LNCaP clone FGC (cell line): ENCODE data around the gene NKAPL.
A peak's percentile ranks its signal among the peaks of the same experiment; 100 is the strongest.

Experiments
- DNase-seq: peaks from one replicate; pipeline ENCODE4 v3.0.0-alpha.2; 2011; ENCODE audit warnings: low read depth
- H3K4me3 ChIP-seq: 2 replicates; pipeline ENCODE4 v1.5.1; 2011; ENCODE audit warnings: mild to moderate bottlenecking, low read depth, low read length, control low read depth
- CTCF ChIP-seq: IDR thresholded peaks from 2 replicates; pipeline ENCODE4 v1.5.1; 2012; ENCODE audit warnings: mild to moderate bottlenecking; ENCODE audit not compliant: control insufficient read depth, insufficient read depth; ENCODE audit errors: extremely low read depth

NKAPL gene

DNA sequence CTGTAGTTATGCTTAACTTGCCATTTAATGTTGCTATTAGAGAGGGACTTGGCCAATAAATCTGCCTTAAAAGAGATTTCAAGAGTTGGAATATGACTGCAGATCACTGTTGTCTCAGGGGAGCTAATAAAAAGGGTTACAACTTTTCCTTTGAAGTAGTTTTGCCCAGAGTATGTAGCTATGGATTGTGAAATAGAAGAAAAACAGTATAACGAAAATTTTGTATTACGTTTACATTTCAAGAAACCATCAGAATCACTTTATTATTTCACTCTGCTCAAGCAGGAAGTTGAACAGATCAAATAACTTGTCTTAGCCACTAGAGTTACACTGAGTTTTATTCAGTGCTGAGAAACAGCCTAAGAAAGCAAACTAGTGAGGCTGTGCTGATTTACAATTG lies 4.8 kb downstream of the NKAPL start:
- no peak overlapping the region for H3K4me3 ChIP-seq
- DNase-seq, result no peak
- no peak for TF ChIP-seq CTCF

DNA sequence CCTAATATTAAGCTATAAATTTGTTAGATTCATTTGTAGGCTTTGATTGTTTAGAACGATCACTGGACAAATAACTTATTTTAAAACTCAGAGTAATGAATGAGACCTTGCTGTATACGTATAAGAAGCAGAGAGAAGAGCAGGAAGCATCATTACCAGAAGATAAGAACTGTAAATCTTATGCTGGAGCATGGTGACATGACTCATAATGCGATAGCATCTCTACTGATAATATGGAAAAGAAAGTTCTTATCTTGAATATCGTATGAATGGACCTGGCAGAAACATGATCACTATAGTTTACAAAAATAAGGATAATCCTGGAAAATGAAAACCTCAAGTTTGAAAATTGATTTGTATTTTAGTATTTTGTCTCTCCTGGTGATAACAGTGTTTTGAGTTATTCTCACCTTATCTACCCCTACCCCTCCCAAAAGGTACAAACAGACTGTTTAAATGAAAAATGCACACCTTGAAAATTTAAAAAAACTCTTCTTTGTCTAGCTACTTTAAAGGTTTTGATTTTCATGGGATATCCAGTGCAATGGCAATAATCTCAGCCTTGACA lies 5.8 kb downstream of the NKAPL start:
- no peak for DNase-seq
- TF ChIP-seq CTCF, result no peak
- no peak overlapping the region for H3K4me3 ChIP-seq

DNA sequence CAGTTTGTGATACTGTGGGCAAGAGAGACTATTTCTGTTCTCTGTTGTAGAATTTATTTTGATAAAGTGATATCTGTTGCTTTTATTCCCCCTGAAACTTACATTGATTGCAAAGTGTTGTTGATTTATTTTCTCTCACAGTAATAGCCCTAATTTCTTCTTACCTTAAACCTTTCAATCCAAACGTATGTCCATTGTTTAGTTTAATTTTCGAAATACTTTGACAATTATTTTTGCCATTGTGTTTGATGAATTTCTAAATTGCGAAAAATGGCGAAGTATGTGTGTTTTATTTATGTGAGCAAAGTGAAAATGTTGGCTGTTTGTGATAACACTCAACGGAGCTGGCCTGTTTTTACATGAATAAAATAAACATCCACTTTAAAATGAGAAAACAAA lies 7.5 kb downstream of the NKAPL start:
- no peak for DNase-seq
- TF ChIP-seq CTCF, result no peak
- peak overlapping the region; percentile 84 for H3K4me3 ChIP-seq

DNA sequence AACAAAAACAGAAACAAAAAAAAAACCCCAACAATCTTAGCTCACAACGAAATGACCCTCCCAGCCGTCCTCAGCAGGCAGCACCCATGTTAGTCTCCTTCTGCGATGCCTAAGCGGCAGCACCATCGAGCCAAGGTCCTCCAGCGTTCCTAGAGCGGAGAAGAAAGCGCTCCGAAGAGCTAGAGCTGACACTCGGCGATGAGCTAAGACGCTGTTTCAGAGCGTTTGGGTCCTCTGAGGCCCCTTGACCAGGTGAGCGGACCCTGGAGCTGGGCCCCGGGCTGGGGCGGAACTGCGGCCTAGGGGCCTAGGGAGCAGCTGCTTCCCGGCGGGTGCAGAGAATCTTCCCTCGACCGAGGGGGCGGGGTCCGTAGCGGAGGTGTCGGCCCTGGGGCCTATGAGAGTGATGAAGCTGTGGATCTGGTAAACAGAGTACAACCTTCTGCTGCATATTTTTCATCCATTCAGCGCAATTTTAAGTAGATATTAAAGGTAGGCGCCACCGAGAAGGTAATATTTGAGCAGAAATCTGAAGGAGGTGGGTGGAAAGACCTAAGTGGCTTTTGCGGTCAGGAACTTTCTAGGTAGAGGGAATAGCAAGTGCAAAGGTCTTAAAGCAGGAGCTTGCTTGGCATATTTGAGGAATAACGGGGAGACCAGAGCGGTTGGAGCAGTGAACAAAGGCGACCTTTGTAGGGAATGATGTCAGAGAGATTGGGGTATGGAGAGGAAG lies 8.0 kb downstream of the NKAPL start, which contains the start of gene ZSCAN26:
Gene ZSCAN26, plus strand, starts transcription at position 182 of the 733 bp plus-strand sequence. CDS start 4,777 bp downstream, outside the sequence.
- TF ChIP-seq CTCF, result no peak
- H3K4me3 ChIP-seq, result peak within 1 kb of the TSS; percentile 84
- DNase-seq, result peak; percentile 60

DNA sequence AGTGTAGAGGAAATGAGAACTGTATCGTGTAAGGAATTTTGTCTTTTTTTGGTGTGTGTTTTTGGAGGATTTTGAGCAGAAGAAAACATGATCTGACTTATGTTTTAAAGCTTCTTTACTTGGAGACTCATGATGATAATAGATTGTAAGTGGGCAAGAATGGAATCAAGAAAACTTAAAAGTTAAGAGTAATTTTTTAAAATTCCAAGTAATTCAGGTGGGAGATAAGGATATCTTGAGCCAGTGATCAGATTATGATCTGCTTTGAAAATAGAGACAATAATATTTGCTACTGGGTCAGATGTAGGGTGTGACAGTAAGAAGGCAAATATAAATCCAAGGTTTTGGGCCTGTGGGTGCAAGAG lies 8.6 kb downstream of the NKAPL start:
- no peak for TF ChIP-seq CTCF
- DNase-seq, result no peak
- H3K4me3 ChIP-seq, result peak overlapping the region; percentile 84

DNA sequence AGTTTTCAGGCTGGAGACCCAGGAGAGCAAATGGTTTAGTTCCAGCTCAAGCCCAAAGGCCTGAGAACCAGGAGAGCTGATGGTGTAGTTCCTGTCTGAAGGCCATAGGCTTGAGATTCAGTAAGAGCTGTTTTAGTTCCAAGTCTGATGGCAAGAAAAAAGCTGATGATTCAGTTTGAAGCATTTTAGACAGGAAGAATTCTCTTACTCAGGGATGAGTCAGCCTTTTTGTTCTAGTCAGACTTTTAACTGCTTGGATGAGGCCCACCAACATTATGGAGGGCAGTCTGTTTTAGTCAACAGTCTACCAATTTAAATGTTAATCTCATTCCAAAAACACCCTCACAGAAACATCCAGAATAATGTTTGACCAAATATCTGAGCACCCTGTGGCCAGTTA lies 10.4 kb downstream of the NKAPL start:
- H3K4me3 ChIP-seq, result no peak overlapping the region
- TF ChIP-seq CTCF, result no peak
- no peak for DNase-seq

DNA sequence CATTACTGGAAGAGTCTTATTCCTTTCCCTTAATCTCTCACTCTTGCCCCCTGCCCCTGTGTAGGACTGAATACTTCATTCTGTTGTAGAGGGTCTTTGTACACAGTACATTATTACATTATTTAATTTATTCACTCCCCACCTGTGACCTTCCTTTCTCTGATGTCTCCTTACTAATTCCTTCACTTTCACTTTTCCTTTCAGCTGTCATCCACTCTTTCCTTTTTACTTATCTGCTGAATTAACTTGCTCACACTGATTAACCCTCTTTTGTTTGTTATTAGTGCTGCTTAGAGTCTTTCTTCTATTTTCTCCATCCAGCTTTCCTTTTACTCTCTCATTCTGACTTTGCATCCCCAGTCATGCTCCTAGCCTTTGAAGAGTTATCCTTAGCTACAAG lies 15.8 kb downstream of the NKAPL start:
- DNase-seq, result no peak
- TF ChIP-seq CTCF, result no peak
- H3K4me3 ChIP-seq, result no peak overlapping the region
